Fibroblast of villous mesenchyme (primary cell): ENCODE results near the gene IRAK1. TPM values are rescaled to one million over a fixed set of nuclear protein-coding genes. Genes with fewer than 3 reads are reported as not detected.

Experiments used
- DNase-seq: peaks from one replicate; pipeline ENCODE4 v3.0.0-alpha.2; 2010; ENCODE audit warnings: low read depth
- H3K4me3 ChIP-seq: 2 replicates; pipeline ENCODE4 v1.5.1; 2011; ENCODE audit warnings: low read depth, mild to moderate bottlenecking, low read length
- total RNA-seq: library from RNA; depleted of rRNA; stranded (reverse); fragments of >200 nt; gene quantifications from 2 replicates; pipeline ENCODE4 v1.2.3, GENCODE V29; 2012
- TF ChIP-seq, protein P1 (sequence below): IDR thresholded peaks from 2 replicates; pipeline ENCODE4 v1.5.1; 2012; ENCODE audit warnings: low read depth, mild to moderate bottlenecking, low read length; ENCODE audit not compliant: insufficient read depth

The IRAK1 gene
- total RNA-seq, 1 donor = 62.6 TPM

DNA sequence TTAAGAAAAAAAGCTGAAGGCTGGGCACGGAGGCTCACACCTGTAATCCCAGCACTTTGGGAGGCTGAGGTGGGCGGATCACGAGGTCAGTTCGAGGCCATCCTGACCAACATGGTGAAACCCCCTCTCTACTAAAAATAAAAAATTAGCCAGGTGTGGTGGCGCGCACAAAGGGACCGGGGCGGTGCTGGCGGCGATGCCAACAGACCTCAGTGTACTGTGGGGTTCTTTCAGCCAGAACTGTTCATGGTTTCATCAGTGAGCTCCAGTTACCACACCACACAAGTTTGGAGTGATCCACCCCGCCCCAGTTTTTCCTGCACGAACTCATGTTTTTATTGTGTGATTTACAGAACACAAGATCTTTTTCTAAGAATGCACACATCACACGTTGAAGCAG, 21.2 kb upstream of the IRAK1 start:
- no peak overlapping the region for H3K4me3 ChIP-seq
- TF ChIP-seq, protein P1, sequence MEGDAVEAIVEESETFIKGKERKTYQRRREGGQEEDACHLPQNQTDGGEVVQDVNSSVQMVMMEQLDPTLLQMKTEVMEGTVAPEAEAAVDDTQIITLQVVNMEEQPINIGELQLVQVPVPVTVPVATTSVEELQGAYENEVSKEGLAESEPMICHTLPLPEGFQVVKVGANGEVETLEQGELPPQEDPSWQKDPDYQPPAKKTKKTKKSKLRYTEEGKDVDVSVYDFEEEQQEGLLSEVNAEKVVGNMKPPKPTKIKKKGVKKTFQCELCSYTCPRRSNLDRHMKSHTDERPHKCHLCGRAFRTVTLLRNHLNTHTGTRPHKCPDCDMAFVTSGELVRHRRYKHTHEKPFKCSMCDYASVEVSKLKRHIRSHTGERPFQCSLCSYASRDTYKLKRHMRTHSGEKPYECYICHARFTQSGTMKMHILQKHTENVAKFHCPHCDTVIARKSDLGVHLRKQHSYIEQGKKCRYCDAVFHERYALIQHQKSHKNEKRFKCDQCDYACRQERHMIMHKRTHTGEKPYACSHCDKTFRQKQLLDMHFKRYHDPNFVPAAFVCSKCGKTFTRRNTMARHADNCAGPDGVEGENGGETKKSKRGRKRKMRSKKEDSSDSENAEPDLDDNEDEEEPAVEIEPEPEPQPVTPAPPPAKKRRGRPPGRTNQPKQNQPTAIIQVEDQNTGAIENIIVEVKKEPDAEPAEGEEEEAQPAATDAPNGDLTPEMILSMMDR = no peak
- no peak for DNase-seq

DNA sequence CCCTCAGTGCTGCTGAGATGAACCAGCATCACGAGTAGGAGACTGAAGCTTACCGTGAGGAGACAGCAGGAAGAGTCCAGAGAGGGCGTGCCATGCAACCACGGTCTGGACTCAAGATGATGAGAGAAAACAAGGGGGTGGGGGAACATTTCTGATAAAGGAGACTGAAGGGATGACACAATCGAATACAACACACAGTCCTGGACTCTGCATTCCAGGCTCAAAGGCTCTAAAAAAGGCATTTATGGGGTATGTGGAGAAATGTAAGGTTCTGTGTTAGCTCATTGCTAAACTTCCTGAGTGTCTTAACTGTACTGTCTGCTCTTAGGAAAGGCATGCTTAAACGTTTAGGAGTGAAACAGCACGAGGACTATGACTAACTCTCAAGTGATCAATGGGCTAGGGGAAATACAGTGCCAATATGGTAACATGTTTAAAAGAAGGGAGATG, 20.6 kb upstream of the IRAK1 start:
- H3K4me3 ChIP-seq = no peak overlapping the region
- TF ChIP-seq, protein P1 = no peak
- peak; percentile 98 for DNase-seq

DNA sequence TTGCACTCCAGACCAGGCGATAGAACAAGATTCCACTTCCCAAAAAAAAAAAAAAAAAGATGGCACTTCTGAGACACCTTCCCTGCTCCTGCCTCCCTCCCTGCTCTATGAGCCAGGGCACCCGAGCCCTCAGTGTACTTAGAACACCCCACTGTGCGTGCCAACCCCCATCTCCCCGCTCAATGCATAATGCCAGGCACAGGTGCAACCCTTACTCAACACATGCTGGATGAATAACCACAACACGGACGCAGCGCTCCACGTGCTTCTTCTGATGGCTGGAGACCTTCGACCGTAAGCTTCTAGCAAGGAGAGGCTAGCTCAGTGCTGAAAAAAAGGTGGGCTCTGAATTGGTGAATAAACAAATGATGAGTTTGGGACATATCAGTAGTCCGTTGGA, 19.9 kb upstream of the IRAK1 start:
- DNase-seq = no peak
- TF ChIP-seq, protein P1 = no peak
- no peak overlapping the region for H3K4me3 ChIP-seq

DNA sequence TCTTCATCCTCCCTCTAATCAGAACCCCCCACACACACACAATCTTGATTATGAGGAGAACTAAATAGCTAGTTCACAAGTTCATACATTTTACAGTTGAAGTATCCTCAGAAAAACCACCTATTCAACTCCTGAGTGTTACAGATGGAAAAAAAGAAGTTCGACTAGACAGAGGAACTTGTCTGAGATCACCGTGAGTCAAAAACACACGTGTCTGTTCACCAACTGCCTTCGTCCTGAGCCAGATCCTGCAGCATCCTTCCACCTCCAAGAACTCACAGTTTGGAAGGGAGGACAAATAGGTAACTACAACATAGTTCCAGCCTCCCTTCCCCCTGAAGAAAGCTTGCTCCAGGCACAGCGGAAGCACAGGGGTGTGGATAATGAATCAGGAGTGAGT, 19.0 kb upstream of the IRAK1 start:
- H3K4me3 ChIP-seq = no peak overlapping the region
- TF ChIP-seq, protein P1 = no peak
- no peak for DNase-seq

DNA sequence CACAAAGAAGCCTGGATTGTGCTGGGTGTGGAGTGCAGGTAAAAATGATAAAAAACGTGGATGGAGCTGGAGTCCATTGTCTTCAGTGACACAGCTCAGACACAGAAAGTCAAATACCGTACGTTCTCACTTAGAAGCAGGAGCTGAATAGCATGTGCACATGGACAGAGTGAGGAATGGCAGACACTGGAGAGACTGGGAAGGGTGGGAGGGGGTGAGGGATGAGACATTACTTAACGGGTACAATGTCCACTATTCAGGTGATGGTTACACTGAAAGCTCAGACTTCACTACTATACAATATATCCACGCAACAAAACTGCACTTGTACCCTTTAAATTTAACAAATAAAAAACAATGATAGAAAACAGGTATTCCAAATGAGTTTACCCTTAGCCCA, 18.1 kb upstream of the IRAK1 start:
- TF ChIP-seq, protein P1 = no peak
- no peak overlapping the region for H3K4me3 ChIP-seq
- no peak for DNase-seq

DNA sequence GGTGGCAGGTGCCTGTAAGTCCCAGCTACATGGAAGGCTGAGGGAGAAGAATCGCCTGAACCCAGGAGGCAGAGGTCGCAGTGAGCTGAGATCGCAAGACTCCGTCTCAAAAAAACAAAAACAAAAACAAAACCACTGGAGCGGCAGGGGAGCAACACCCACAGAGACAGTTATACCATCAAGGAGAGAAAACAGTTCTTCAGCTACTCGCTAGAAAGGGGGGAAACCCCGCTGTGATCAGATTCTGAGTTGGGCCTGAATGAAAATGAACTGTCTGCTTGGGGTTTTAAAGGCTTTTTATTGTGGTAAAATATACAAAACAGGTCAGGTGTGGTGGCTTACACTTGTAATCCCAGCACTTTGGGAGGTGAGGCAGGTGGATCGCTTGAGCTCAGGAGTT, 16.8 kb upstream of the IRAK1 start:
- TF ChIP-seq, protein P1 = no peak
- DNase-seq = no peak

DNA sequence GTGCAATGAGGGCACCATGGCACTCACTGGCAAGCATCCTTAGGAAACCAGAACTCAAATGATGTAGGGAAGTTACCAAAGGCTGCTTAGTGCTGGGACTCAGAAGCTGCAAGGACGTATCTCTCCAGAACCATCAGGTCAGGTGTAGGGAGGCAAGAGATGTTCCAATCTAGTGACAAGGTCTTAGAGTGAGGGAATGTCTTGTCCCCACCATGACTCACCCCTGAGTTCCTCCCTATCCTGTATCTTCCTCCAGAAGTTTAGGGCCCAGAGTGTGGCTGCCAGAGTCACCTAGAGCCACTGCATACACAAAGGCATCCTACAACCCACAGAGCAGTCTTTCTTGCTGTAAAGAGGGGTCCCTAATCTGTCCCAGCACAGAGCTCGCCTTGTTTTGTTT, 14.1 kb upstream of the IRAK1 start:
- H3K4me3 ChIP-seq = no peak overlapping the region
- TF ChIP-seq, protein P1 = no peak
- DNase-seq = no peak

More for the DNA sequence above, 16.8 kb upstream of the IRAK1 start:
- H3K4me3 ChIP-seq = no peak overlapping the region
